DOHH2 (cell line): Measurements from ENCODE around the gene FCHSD2.
A peak's percentile ranks its signal among the peaks of the same experiment; 100 is the strongest.

Experiments used
- H3F3A ChIP-seq: fragments of 200-600 bp; sonication (generic), shearing (Covaris generic); 2 replicates; pipeline ENCODE4 v1.6.0; 2016; ENCODE audit warnings: antibody characterized with exemption, mild to moderate bottlenecking; ENCODE audit not compliant: control insufficient read depth, insufficient read depth
- H3K27ac ChIP-seq: fragments of 200-600 bp; sonication (generic); 2 replicates; pipeline ENCODE4 v1.5.1; 2014; ENCODE audit warnings: low read depth, mild to moderate bottlenecking, low read length, moderate library complexity
- H3K27me3 ChIP-seq: fragments of 200-600 bp; sonication (generic); 2 replicates; pipeline ENCODE4 v1.6.1; 2014; ENCODE audit warnings: mild to moderate bottlenecking, low read length, mixed read lengths; ENCODE audit not compliant: control insufficient read depth
- H3K36me3 ChIP-seq: fragments of 200-600 bp; sonication (generic); 2 replicates; pipeline ENCODE4 v1.6.1; 2014; ENCODE audit warnings: mild to moderate bottlenecking, low read length, moderate library complexity, mixed read lengths; ENCODE audit not compliant: control insufficient read depth
- H3K4me1 ChIP-seq: fragments of 200-600 bp; sonication (generic); 2 replicates; pipeline ENCODE4 v1.6.1; 2014; ENCODE audit warnings: mild to moderate bottlenecking, low read length, mixed read lengths; ENCODE audit not compliant: control insufficient read depth
- H3K4me2 ChIP-seq: fragments of 200-600 bp; sonication (generic); 2 replicates; pipeline ENCODE4 v1.6.0; 2014; ENCODE audit warnings: mild to moderate bottlenecking, low read length, moderate library complexity
- H3K4me3 ChIP-seq: fragments of 200-600 bp; sonication (generic); 2 replicates; pipeline ENCODE4 v1.5.1; 2014; ENCODE audit warnings: mild to moderate bottlenecking, low read length, mixed read lengths
- H3K79me2 ChIP-seq: fragments of 200-600 bp; sonication (generic); 2 replicates; pipeline ENCODE4 v1.6.1; 2014; ENCODE audit warnings: mild to moderate bottlenecking, low read length, mixed read lengths; ENCODE audit not compliant: control insufficient read depth
- H3K9me2 ChIP-seq: fragments of 200-600 bp; sonication (generic); replicated peaks from 2 replicates; pipeline ENCODE4 v1.6.1; 2014; ENCODE audit warnings: mild to moderate bottlenecking, low read length, mixed read lengths; ENCODE audit not compliant: control insufficient read depth
- H3K9me3 ChIP-seq: fragments of 200-600 bp; sonication (generic); 2 replicates; pipeline ENCODE4 v1.6.1; 2014; ENCODE audit warnings: antibody characterized with exemption, low read length, mixed read lengths; ENCODE audit not compliant: control insufficient read depth, insufficient read depth
- H4K20me1 ChIP-seq: fragments of 200-600 bp; sonication (generic); 2 replicates; pipeline ENCODE4 v1.6.0; 2014; ENCODE audit warnings: low read depth, mild to moderate bottlenecking, antibody characterized with exemption, low read length, moderate library complexity; ENCODE audit not compliant: control insufficient read depth, insufficient read depth
- CTCF ChIP-seq: fragments of 200-600 bp; sonication (generic); IDR thresholded peaks from one replicate; pipeline ENCODE4 v1.5.1; 2014; ENCODE audit warnings: antibody characterized with exemption, mild to moderate bottlenecking, low read depth, low read length; ENCODE audit not compliant: poor library complexity, severe bottlenecking
- EZH2phosphoT487 ChIP-seq: fragments of 200-600 bp; sonication (generic); IDR thresholded peaks from 2 replicates; pipeline ENCODE4 v1.6.1; 2017; ENCODE audit warnings: borderline replicate concordance, mild to moderate bottlenecking, antibody characterized with exemption, low read length, moderate library complexity, mixed read lengths

Gene FCHSD2

GRCh38 chr11:72821920-72822799, 320.0 kb downstream of the FCHSD2 start:
- TF ChIP-seq EZH2phosphoT487: no peak
- TF ChIP-seq CTCF: peak; percentile 60
- Histone ChIP-seq H3K4me3 (peak overlapping the region; percentile 61), H3K9me2 (no peaks in the 10 kb centered on the region), H3F3A (peaks cover 9% of the 10 kb centered on the region), H3K9me3 (no peaks in the 10 kb centered on the region), H3K27ac (peak overlapping the region; percentile 69), H3K4me2 (peak overlapping the region; percentile 68), H4K20me1 (no peaks in the 10 kb centered on the region), H3K79me2 (peaks cover 14% of the 10 kb centered on the region), H3K4me1 (peaks cover 34% of the 10 kb centered on the region), H3K27me3 (no peaks in the 10 kb centered on the region), H3K36me3 (peaks cover 86% of the 10 kb centered on the region)

- no peaks in the 10 kb centered on the region for H4K20me1 ChIP-seq
- peaks cover 37% of the 10 kb centered on the region for H3K4me1 ChIP-seq
- H3K9me2 ChIP-seq: no peaks in the 10 kb centered on the region
- peaks cover 21% of the 10 kb centered on the region for H3K79me2 ChIP-seq
- peaks cover 9% of the 10 kb centered on the region for H3F3A ChIP-seq
- peaks cover 86% of the 10 kb centered on the region for H3K36me3 ChIP-seq
- H3K27ac ChIP-seq: no peak overlapping the region
- no peaks in the 10 kb centered on the region for H3K27me3 ChIP-seq
- no peak for TF ChIP-seq CTCF
- no peak for TF ChIP-seq EZH2phosphoT487
- H3K9me3 ChIP-seq: no peaks in the 10 kb centered on the region
- peak overlapping the region; percentile 68 for H3K4me2 ChIP-seq
- peak overlapping the region; percentile 61 for H3K4me3 ChIP-seq
Measured at GRCh38 chr11:72821221-72821919, 320.7 kb downstream of the FCHSD2 start.

- Histone ChIP-seq H4K20me1 (no peaks in the 10 kb centered on the region), H3K36me3 (peaks cover 82% of the 10 kb centered on the region), H3K9me3 (no peaks in the 10 kb centered on the region), H3K4me3 (no peak overlapping the region), H3F3A (peaks cover 9% of the 10 kb centered on the region), H3K27me3 (no peaks in the 10 kb centered on the region), H3K4me2 (no peak overlapping the region), H3K4me1 (peaks cover 42% of the 10 kb centered on the region), H3K27ac (no peak overlapping the region), H3K79me2 (peaks cover 28% of the 10 kb centered on the region), H3K9me2 (no peaks in the 10 kb centered on the region)
- TF ChIP-seq EZH2phosphoT487: no peak
- no peak for TF ChIP-seq CTCF
Measured at GRCh38 chr11:72820439-72821139, 321.5 kb downstream of the FCHSD2 start.
